Esophagus squamous epithelium (tissue), 5 donors: ENCODE measurements around the gene ARHGAP42. TPM values are rescaled to one million over a fixed set of nuclear protein-coding genes. Genes with fewer than 3 reads are reported as not detected.

Source experiments
- DNase-seq: peaks from one replicate; lab custom pipeline; 2025; lab: John Stamatoyannopoulos, UW
- H3K27ac ChIP-seq, 4 donors: fragments of 200-600 bp; sonication (generic); one replicate each; pipeline ENCODE4 v1.5.1; 2016 to 2019; ENCODE audit warnings: mild to moderate bottlenecking in 1 of 4
- H3K27me3 ChIP-seq, 4 donors: fragments of 200-600 bp; sonication (generic); 1 replicate in 3 of 4; 2 replicates in 1 of 4; pipeline versions ENCODE4 v1.5.1 to v1.6.0; 2017 to 2021; ENCODE audit warnings: antibody characterized with exemption in 1 of 4
- H3K36me3 ChIP-seq, 3 donors: fragments of 200-600 bp; sonication (generic); one replicate each; pipeline ENCODE4 v1.5.1; 2016 to 2019
- H3K4me1 ChIP-seq, 3 donors: fragments of 200-600 bp; sonication (generic); one replicate each; pipeline ENCODE4 v1.5.1; 2017 to 2019
- H3K4me3 ChIP-seq, 4 donors: fragments of 200-600 bp; sonication (generic); 1 replicate in 3 of 4; 2 replicates in 1 of 4; pipeline ENCODE4 v1.5.1; 2016 to 2019; ENCODE audit warnings: mild to moderate bottlenecking in 2 of 4, moderate library complexity in 1 of 4
- H3K9me3 ChIP-seq, 3 donors: fragments of 200-600 bp; sonication (generic); one replicate each; pipeline ENCODE4 v1.5.1; 2016 to 2019
- CTCF ChIP-seq, 6 experiments: fragments of 450-650 bp in 4 of 6; fragments of 200-600 bp in 2 of 6; sonication (generic) in 2 of 6; IDR thresholded peaks; one replicate each; pipeline ENCODE4 v1.5.1; 2016 to 2019; ENCODE audit warnings: antibody characterized with exemption in 6 of 6, mild to moderate bottlenecking in 4 of 6, moderate library complexity in 4 of 6
- POLR2A ChIP-seq, 4 donors: fragments of 450-650 bp; IDR thresholded peaks; one replicate each; pipeline ENCODE4 v1.6.1; 2017; ENCODE audit warnings: antibody characterized with exemption in 4 of 4, mild to moderate bottlenecking in 4 of 4, moderate library complexity in 3 of 4
- WGBS, 2 donors: methylation state at CpG; one replicate each; pipeline ENCODE4 v1.1.5; 2018; 5-methylcytosine and 5-hydroxymethylcytosine counted together
- intact Hi-C: fragments of 100-400 bp; cut with DNase I; formaldehyde crosslinking; loops from one replicate; pipeline ENCODE4 v1.15.0; 2022
- total RNA-seq, 4 donors: library from RNA; depleted of rRNA; stranded (reverse); fragments of >200 nt; gene quantifications; one replicate each; pipeline ENCODE4 v1.1.0, GENCODE V29; 2016
- donor health status: DM: yes; HTN: yes; CAD: no.

Gene ARHGAP42
- total RNA-seq, result 10 to 100 TPM in 1 of 4 donors, 1 to 10 TPM in 3; 3.5 to 10.1 (median 6.4) TPM

- WGBS, 2 donors, result 0% methylated on average over 4 of the region's 80 CpGs; no CpG with 5 or more reads in 1 of the 2 donors
- Histone ChIP-seq H3K4me3 (peak within 1 kb of the TSS; percentile 53 to 85 (median 78)), H3K27me3 (no peaks in the 10 kb centered on the region), H3K36me3 (no peaks in the 10 kb centered on the region), H3K27ac (peak within 1 kb of the TSS; percentile 81 to 88 (median 86)), H3K4me1 (peaks cover 0 to 65% (median 13%) of the 10 kb centered on the region in 3 donors), H3K9me3 (no peaks in the 10 kb centered on the region)
- peak in 2 of 4 donors; percentile 23 to 33 for TF ChIP-seq POLR2A (IDR thresholded peaks at IDR 0.05)
- TF ChIP-seq CTCF (IDR thresholded peaks at IDR 0.05), result no peak
- intact Hi-C loops, result loop anchor here (10.0 kb wide), 2 partner anchors 168 to 238 kb away; no protein-coding TSS in a partner anchor
- no peak for DNase-seq
These were observed at the start of gene ARHGAP42 for GRCh38 chr11:100687054-100687629. ARHGAP42 (plus strand) TSS chr11:100687288; CDS start chr11:100687679, 391 bp downstream.

GRCh38 chr11:100637706-100638105 lies 49.4 kb upstream of the ARHGAP42 start:
- H3K27me3 ChIP-seq, result no peaks in the 10 kb centered on the region
- H3K4me3 ChIP-seq, result no peak overlapping the region
- H3K9me3 ChIP-seq, result no peaks in the 10 kb centered on the region
- 72 to 87% methylated on average over 10 of the region's 10 CpGs for WGBS, 2 donors
- H3K36me3 ChIP-seq, result no peaks in the 10 kb centered on the region
- no peak for DNase-seq
- H3K27ac ChIP-seq, result no peak overlapping the region
- TF ChIP-seq POLR2A (IDR thresholded peaks at IDR 0.05) (no peak), CTCF (IDR thresholded peaks at IDR 0.05) (no peak)
- H3K4me1 ChIP-seq, result peaks cover 0 to 40% (median 5%) of the 10 kb centered on the region in 3 donors
- intact Hi-C loops, result no loop called here

GRCh38 chr11:100638648-100639047 lies 48.4 kb upstream of the ARHGAP42 start:
- Histone ChIP-seq H3K4me1 (peaks cover 0 to 33% (median 5%) of the 10 kb centered on the region in 3 donors), H3K27me3 (no peaks in the 10 kb centered on the region), H3K9me3 (no peaks in the 10 kb centered on the region), H3K4me3 (peak overlapping the region in 1 of 4 donors; percentile 6), H3K36me3 (no peaks in the 10 kb centered on the region), H3K27ac (peak overlapping the region; percentile 20 to 44 (median 32))
- TF ChIP-seq POLR2A (IDR thresholded peaks at IDR 0.05) (no peak), CTCF (IDR thresholded peaks at IDR 0.05) (no peak)
- intact Hi-C loops, result no loop called here
- 60 to 89% methylated on average over 1 of the region's 1 CpG for WGBS, 2 donors
- DNase-seq, result no peak

GRCh38 chr11:100639140-100639539 lies 47.9 kb upstream of the ARHGAP42 start:
- WGBS, 2 donors, result 10 to 21% methylated on average over 9 of the region's 9 CpGs
- DNase-seq, result no peak
- Histone ChIP-seq H3K27me3 (no peaks in the 10 kb centered on the region), H3K4me1 (peaks cover 0 to 33% (median 5%) of the 10 kb centered on the region in 3 donors), H3K9me3 (no peaks in the 10 kb centered on the region), H3K27ac (peak overlapping the region; percentile 20 to 44 (median 32)), H3K36me3 (no peaks in the 10 kb centered on the region), H3K4me3 (peak overlapping the region in 1 of 4 donors; percentile 6)
- TF ChIP-seq POLR2A (IDR thresholded peaks at IDR 0.05) (no peak), CTCF (IDR thresholded peaks at IDR 0.05) (no peak)
- intact Hi-C loops, result no loop called here

GRCh38 chr11:100640071-100640470 lies 47.0 kb upstream of the ARHGAP42 start:
- whole genome bisulfite sequencing, 2 donors, result 65 to 72% methylated on average over 2 of the region's 2 CpGs
- H3K27ac ChIP-seq, result no peak overlapping the region
- no peaks in the 10 kb centered on the region for H3K36me3 ChIP-seq
- no peak for TF ChIP-seq CTCF (IDR thresholded peaks at IDR 0.05)
- H3K4me3 ChIP-seq, result no peak overlapping the region
- H3K9me3 ChIP-seq, result no peaks in the 10 kb centered on the region
- no peaks in the 10 kb centered on the region for H3K27me3 ChIP-seq
- intact Hi-C loops, result no loop called here
- DNase-seq, result no peak
- peaks cover 0 to 33% (median 5%) of the 10 kb centered on the region in 3 donors for H3K4me1 ChIP-seq
